ENCODE results near the gene LHX1.

GRCh38 chr17:36923814-36924221 lies 13.5 kb upstream of the LHX1 start:
- TF ChIP-seq CTCF (IDR thresholded peaks at IDR 0.05) (no peak), POLR2A (IDR thresholded peaks at IDR 0.05) (no peak)
